ENCODE data around the gene LRP6. TPM values are rescaled to one million over a fixed set of nuclear protein-coding genes. Genes with fewer than 3 reads are reported as not detected.
A peak's percentile ranks its signal among the peaks of the same experiment; 100 is the strongest.

The LRP6 gene
- total and polyA plus RNA-seq, 10 of the 15 experiments (the other 5 are each of a cell fraction or from before 2014, with no cell fraction given), result 1.5 to 14.9 (median 6.1) TPM

- TF ChIP-seq IRF3 (IDR thresholded peaks at IDR 0.05) (no peak), RUNX3 (IDR thresholded peaks at IDR 0.05; ENCODE audit: low read length) (peak; percentile 84), YY1 (IDR thresholded peaks at IDR 0.05; ENCODE audit: low read depth, low read length) (peak; percentile 60; the same call in 1 of the 2 replicates), SMARCA5 (IDR thresholded peaks at IDR 0.05) (no peak), NRF1 (conservative IDR thresholded peaks at IDR 0.05; ENCODE audit: low read depth, low read length) (no peak), NBN (IDR thresholded peaks at IDR 0.05) (no peak), E2F8 (IDR thresholded peaks at IDR 0.05; ENCODE audit: low read depth, partially characterized antibody) (no peak), BACH1 (IDR thresholded peaks at IDR 0.05; ENCODE audit: borderline replicate concordance) (no peak), BRCA1 (IDR thresholded peaks at IDR 0.05; ENCODE audit: low read depth, low read length) (no peak), CHD2 (IDR thresholded peaks at IDR 0.05; ENCODE audit: borderline replicate concordance, low read depth, low read length) (no peak), POLR2AphosphoS2 (IDR thresholded peaks at IDR 0.05; ENCODE audit: low read depth, low read length) (no peak), ATF7 (IDR thresholded peaks at IDR 0.05; ENCODE audit: low read depth) (0 out of 2 replicates have a peak, but pooled peaks have one; percentile 27), WRNIP1 (IDR thresholded peaks at IDR 0.05; ENCODE audit: borderline replicate concordance, low read depth, low read length) (no peak), ELK1 (IDR thresholded peaks at IDR 0.05; ENCODE audit: low read depth, low read length) (no peak), HDGF (IDR thresholded peaks at IDR 0.05) (no peak), NFYA (IDR thresholded peaks at IDR 0.05; ENCODE audit: borderline replicate concordance, low read depth, low read length) (no peak), NR2C1 (IDR thresholded peaks at IDR 0.05) (no peak)
- TF ChIP-seq, protein P1, sequence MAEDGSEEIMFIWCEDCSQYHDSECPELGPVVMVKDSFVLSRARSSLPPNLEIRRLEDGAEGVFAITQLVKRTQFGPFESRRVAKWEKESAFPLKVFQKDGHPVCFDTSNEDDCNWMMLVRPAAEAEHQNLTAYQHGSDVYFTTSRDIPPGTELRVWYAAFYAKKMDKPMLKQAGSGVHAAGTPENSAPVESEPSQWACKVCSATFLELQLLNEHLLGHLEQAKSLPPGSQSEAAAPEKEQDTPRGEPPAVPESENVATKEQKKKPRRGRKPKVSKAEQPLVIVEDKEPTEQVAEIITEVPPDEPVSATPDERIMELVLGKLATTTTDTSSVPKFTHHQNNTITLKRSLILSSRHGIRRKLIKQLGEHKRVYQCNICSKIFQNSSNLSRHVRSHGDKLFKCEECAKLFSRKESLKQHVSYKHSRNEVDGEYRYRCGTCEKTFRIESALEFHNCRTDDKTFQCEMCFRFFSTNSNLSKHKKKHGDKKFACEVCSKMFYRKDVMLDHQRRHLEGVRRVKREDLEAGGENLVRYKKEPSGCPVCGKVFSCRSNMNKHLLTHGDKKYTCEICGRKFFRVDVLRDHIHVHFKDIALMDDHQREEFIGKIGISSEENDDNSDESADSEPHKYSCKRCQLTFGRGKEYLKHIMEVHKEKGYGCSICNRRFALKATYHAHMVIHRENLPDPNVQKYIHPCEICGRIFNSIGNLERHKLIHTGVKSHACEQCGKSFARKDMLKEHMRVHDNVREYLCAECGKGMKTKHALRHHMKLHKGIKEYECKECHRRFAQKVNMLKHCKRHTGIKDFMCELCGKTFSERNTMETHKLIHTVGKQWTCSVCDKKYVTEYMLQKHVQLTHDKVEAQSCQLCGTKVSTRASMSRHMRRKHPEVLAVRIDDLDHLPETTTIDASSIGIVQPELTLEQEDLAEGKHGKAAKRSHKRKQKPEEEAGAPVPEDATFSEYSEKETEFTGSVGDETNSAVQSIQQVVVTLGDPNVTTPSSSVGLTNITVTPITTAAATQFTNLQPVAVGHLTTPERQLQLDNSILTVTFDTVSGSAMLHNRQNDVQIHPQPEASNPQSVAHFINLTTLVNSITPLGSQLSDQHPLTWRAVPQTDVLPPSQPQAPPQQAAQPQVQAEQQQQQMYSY (CRISPR knock-in tag; IDR thresholded peaks at IDR 0.05), result no peak
- TF ChIP-seq, protein P2, sequence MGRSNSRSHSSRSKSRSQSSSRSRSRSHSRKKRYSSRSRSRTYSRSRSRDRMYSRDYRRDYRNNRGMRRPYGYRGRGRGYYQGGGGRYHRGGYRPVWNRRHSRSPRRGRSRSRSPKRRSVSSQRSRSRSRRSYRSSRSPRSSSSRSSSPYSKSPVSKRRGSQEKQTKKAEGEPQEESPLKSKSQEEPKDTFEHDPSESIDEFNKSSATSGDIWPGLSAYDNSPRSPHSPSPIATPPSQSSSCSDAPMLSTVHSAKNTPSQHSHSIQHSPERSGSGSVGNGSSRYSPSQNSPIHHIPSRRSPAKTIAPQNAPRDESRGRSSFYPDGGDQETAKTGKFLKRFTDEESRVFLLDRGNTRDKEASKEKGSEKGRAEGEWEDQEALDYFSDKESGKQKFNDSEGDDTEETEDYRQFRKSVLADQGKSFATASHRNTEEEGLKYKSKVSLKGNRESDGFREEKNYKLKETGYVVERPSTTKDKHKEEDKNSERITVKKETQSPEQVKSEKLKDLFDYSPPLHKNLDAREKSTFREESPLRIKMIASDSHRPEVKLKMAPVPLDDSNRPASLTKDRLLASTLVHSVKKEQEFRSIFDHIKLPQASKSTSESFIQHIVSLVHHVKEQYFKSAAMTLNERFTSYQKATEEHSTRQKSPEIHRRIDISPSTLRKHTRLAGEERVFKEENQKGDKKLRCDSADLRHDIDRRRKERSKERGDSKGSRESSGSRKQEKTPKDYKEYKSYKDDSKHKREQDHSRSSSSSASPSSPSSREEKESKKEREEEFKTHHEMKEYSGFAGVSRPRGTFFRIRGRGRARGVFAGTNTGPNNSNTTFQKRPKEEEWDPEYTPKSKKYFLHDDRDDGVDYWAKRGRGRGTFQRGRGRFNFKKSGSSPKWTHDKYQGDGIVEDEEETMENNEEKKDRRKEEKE (IDR thresholded peaks at IDR 0.05), result no peak
Observed at GRCh38 chr12:12249216-12250050, 17.4 kb downstream of the LRP6 start (continued).

Data from GM12878 (cell line).